Adipocyte (in vitro differentiated cells): ENCODE results near the gene DAB1.
A peak's percentile ranks its signal among the peaks of the same experiment; 100 is the strongest.

ENCODE experiments used
- DNase-seq: peaks from one replicate; pipeline ENCODE4 v3.0.0-alpha.2; 2015; ENCODE audit warnings: low read depth
- H3K27me3 ChIP-seq: replicated peaks from 2 replicates; pipeline ENCODE4 v1.7.0; 2013; ENCODE audit warnings: mild to moderate bottlenecking, low read length, moderate library complexity; ENCODE audit not compliant: control insufficient read depth, insufficient read depth
- H3K36me3 ChIP-seq: 2 replicates; pipeline ENCODE4 v1.7.0; 2013; ENCODE audit warnings: low read length, mild to moderate bottlenecking, moderate library complexity; ENCODE audit not compliant: control insufficient read depth, insufficient read depth, severe bottlenecking
- H3K4me1 ChIP-seq: 2 replicates; pipeline ENCODE4 v1.7.0; 2013; ENCODE audit warnings: mild to moderate bottlenecking, low read length, moderate library complexity; ENCODE audit not compliant: control insufficient read depth, insufficient read depth
- H3K4me3 ChIP-seq: 2 replicates; pipeline ENCODE4 v1.7.0; 2013; ENCODE audit warnings: mild to moderate bottlenecking, low read length, moderate library complexity
- H3K9ac ChIP-seq: 2 replicates; pipeline ENCODE4 v1.7.0; 2013; ENCODE audit warnings: mild to moderate bottlenecking, low read length, moderate library complexity
- H3K9me3 ChIP-seq: 2 replicates; pipeline ENCODE4 v1.7.0; 2013; ENCODE audit warnings: mild to moderate bottlenecking, low read length, moderate library complexity; ENCODE audit not compliant: control insufficient read depth

Gene DAB1

GRCh38 chr1:57160594-57160993, 263.3 kb downstream of the DAB1 start:
- no peak overlapping the region for H3K4me3 ChIP-seq
- no peaks in the 10 kb centered on the region for H3K9me3 ChIP-seq
- H3K4me1 ChIP-seq, result peaks cover 43% of the 10 kb centered on the region
- no peak for DNase-seq
- no peaks in the 10 kb centered on the region for H3K36me3 ChIP-seq
- H3K9ac ChIP-seq, result no peak overlapping the region
- no peaks in the 10 kb centered on the region for H3K27me3 ChIP-seq

GRCh38 chr1:57158604-57158998, 265.3 kb downstream of the DAB1 start:
- Histone ChIP-seq H3K9me3 (no peaks in the 10 kb centered on the region), H3K9ac (no peak overlapping the region), H3K4me3 (no peak overlapping the region), H3K4me1 (peaks cover 28% of the 10 kb centered on the region), H3K27me3 (no peaks in the 10 kb centered on the region), H3K36me3 (no peaks in the 10 kb centered on the region)
- DNase-seq, result peak; percentile 40

GRCh38 chr1:57157818-57158603, 265.8 kb downstream of the DAB1 start:
- peaks cover 22% of the 10 kb centered on the region for H3K4me1 ChIP-seq
- H3K27me3 ChIP-seq, result no peaks in the 10 kb centered on the region
- no peaks in the 10 kb centered on the region for H3K9me3 ChIP-seq
- no peaks in the 10 kb centered on the region for H3K36me3 ChIP-seq
- no peak overlapping the region for H3K4me3 ChIP-seq
- H3K9ac ChIP-seq, result no peak overlapping the region
- DNase-seq, result no peak

- H3K27me3 ChIP-seq, result no peaks in the 10 kb centered on the region
- no peak overlapping the region for H3K9ac ChIP-seq
- no peak overlapping the region for H3K4me3 ChIP-seq
- H3K4me1 ChIP-seq, result peaks cover 12% of the 10 kb centered on the region
- H3K36me3 ChIP-seq, result no peaks in the 10 kb centered on the region
- H3K9me3 ChIP-seq, result no peaks in the 10 kb centered on the region
- DNase-seq, result no peak
These were observed 267.0 kb downstream of the DAB1 start for GRCh38 chr1:57156907-57157306.

- H3K4me1 ChIP-seq, result peaks cover 15% of the 10 kb centered on the region
- H3K36me3 ChIP-seq, result no peaks in the 10 kb centered on the region
- no peaks in the 10 kb centered on the region for H3K27me3 ChIP-seq
- no peak overlapping the region for H3K9ac ChIP-seq
- H3K9me3 ChIP-seq, result no peaks in the 10 kb centered on the region
- no peak overlapping the region for H3K4me3 ChIP-seq
- no peak for DNase-seq
These were observed 277.8 kb downstream of the DAB1 start for GRCh38 chr1:57146100-57146499.

GRCh38 chr1:57142999-57143398, 280.9 kb downstream of the DAB1 start:
- Histone ChIP-seq H3K9ac (no peak overlapping the region), H3K4me1 (peaks cover 26% of the 10 kb centered on the region), H3K36me3 (no peaks in the 10 kb centered on the region), H3K9me3 (no peaks in the 10 kb centered on the region), H3K4me3 (no peak overlapping the region), H3K27me3 (no peaks in the 10 kb centered on the region)
- no peak for DNase-seq

- no peak for DNase-seq
- Histone ChIP-seq H3K9me3 (no peaks in the 10 kb centered on the region), H3K4me1 (peaks cover 26% of the 10 kb centered on the region), H3K9ac (no peak overlapping the region), H3K27me3 (no peaks in the 10 kb centered on the region), H3K36me3 (no peaks in the 10 kb centered on the region), H3K4me3 (no peak overlapping the region)
These were observed 281.7 kb downstream of the DAB1 start for GRCh38 chr1:57142169-57142568.

GRCh38 chr1:57138432-57139078, 285.3 kb downstream of the DAB1 start:
- no peaks in the 10 kb centered on the region for H3K27me3 ChIP-seq
- H3K9ac ChIP-seq, result no peak overlapping the region
- no peak overlapping the region for H3K4me3 ChIP-seq
- H3K4me1 ChIP-seq, result peaks cover 19% of the 10 kb centered on the region
- no peaks in the 10 kb centered on the region for H3K36me3 ChIP-seq
- no peak for DNase-seq
- H3K9me3 ChIP-seq, result no peaks in the 10 kb centered on the region

- DNase-seq, result no peak
- H3K9ac ChIP-seq, result no peak overlapping the region
- no peaks in the 10 kb centered on the region for H3K36me3 ChIP-seq
- H3K4me3 ChIP-seq, result no peak overlapping the region
- peaks cover 21% of the 10 kb centered on the region for H3K4me1 ChIP-seq
- no peaks in the 10 kb centered on the region for H3K9me3 ChIP-seq
- H3K27me3 ChIP-seq, result no peaks in the 10 kb centered on the region
These were observed 285.9 kb downstream of the DAB1 start for GRCh38 chr1:57137980-57138379.

- peaks cover 35% of the 10 kb centered on the region for H3K4me1 ChIP-seq
- H3K4me3 ChIP-seq, result no peak overlapping the region
- H3K27me3 ChIP-seq, result no peaks in the 10 kb centered on the region
- H3K36me3 ChIP-seq, result no peaks in the 10 kb centered on the region
- H3K9me3 ChIP-seq, result no peaks in the 10 kb centered on the region
- no peak overlapping the region for H3K9ac ChIP-seq
- DNase-seq, result no peak
These were observed 289.1 kb downstream of the DAB1 start for GRCh38 chr1:57134803-57135202.

- peaks cover 32% of the 10 kb centered on the region for H3K4me1 ChIP-seq
- H3K4me3 ChIP-seq, result no peak overlapping the region
- H3K9ac ChIP-seq, result no peak overlapping the region
- DNase-seq, result no peak
- no peaks in the 10 kb centered on the region for H3K9me3 ChIP-seq
- H3K27me3 ChIP-seq, result no peaks in the 10 kb centered on the region
- no peaks in the 10 kb centered on the region for H3K36me3 ChIP-seq
These were observed 290.2 kb downstream of the DAB1 start for GRCh38 chr1:57133686-57134085.
